ENCODE measurements around the gene ITPR1.
"Not testable (repeated sequence)": the region's sequence is repeated elsewhere in the genome, so short reads cannot be mapped to it uniquely, and the experiment has no call there.

ITPR1 gene

GRCh38 chr3:4749567-4750002 lies 256.4 kb downstream of the ITPR1 start:
- DNase-seq, result no peak

- peak; percentile 39 for DNase-seq
These were observed 257.3 kb downstream of the ITPR1 start for GRCh38 chr3:4750306-4750968.

GRCh38 chr3:4751029-4751501 lies 257.9 kb downstream of the ITPR1 start:
- DNase-seq, result no peak

- DNase-seq, result no peak
These were observed 258.5 kb downstream of the ITPR1 start for GRCh38 chr3:4751502-4752101.

- no peak for DNase-seq
These were observed 259.3 kb downstream of the ITPR1 start for GRCh38 chr3:4752201-4753072.

- DNase-seq, result no peak
These were observed 260.0 kb downstream of the ITPR1 start for GRCh38 chr3:4753073-4753691.

GRCh38 chr3:4754180-4755086 lies 261.3 kb downstream of the ITPR1 start:
- DNase-seq, result no peak

- DNase-seq, result no peak
These were observed 262.4 kb downstream of the ITPR1 start for GRCh38 chr3:4755566-4755965.

GRCh38 chr3:4756057-4756775 lies 263.1 kb downstream of the ITPR1 start:
- DNase-seq, result no peak

GRCh38 chr3:4756855-4757574 lies 263.9 kb downstream of the ITPR1 start:
- no peak for DNase-seq

- no peak for DNase-seq
These were observed 264.6 kb downstream of the ITPR1 start for GRCh38 chr3:4757575-4758248.

- no peak for DNase-seq
These were observed 265.2 kb downstream of the ITPR1 start for GRCh38 chr3:4758249-4758860.

- no peak for DNase-seq
These were observed 266.0 kb downstream of the ITPR1 start for GRCh38 chr3:4758957-4759656.

GRCh38 chr3:4759689-4760312 lies 266.7 kb downstream of the ITPR1 start:
- no peak for DNase-seq

GRCh38 chr3:4761759-4762158 lies 268.6 kb downstream of the ITPR1 start:
- DNase-seq, result no peak

GRCh38 chr3:4762481-4763230 lies 269.5 kb downstream of the ITPR1 start:
- not testable (repeated sequence) for DNase-seq

- no peak for DNase-seq
These were observed 270.6 kb downstream of the ITPR1 start for GRCh38 chr3:4763604-4764247.
